Thyroid gland (tissue), 4 donors: ENCODE data around the gene UNC93B1.

Source experiments
- CTCF ChIP-seq, 6 experiments: fragments of 200-600 bp in 3 of 6; fragments of 450-650 bp in 3 of 6; sonication (generic) in 3 of 6; IDR thresholded peaks; one replicate each; pipeline ENCODE4 v1.5.1; 2016 to 2019; ENCODE audit warnings: antibody characterized with exemption in 6 of 6, mild to moderate bottlenecking in 2 of 6, inconsistent platforms in 1 of 6, moderate library complexity in 1 of 6
- POLR2A ChIP-seq, 2 donors: fragments of 450-650 bp; IDR thresholded peaks; one replicate each; pipeline ENCODE4 v1.6.1; 2017; ENCODE audit warnings: antibody characterized with exemption in 2 of 2, mild to moderate bottlenecking in 2 of 2, moderate library complexity in 1 of 2

- no peak for TF ChIP-seq CTCF (IDR thresholded peaks at IDR 0.05)
- TF ChIP-seq POLR2A (IDR thresholded peaks at IDR 0.05): no peak
Measured at GRCh38 chr11:68026391-68027105, 22.7 kb upstream of the UNC93B1 start.
